OCI-LY3 (cell line): ENCODE results near the gene GRIP1.

Experiments
- H2AFZ ChIP-seq: fragments of 200-600, 300-600 bp; shearing (Covaris generic); 2 replicates; pipeline ENCODE4 v1.6.0; 2014; ENCODE audit warnings: antibody characterized with exemption, low read depth, low read length
- H3K27ac ChIP-seq: fragments of 200-600, 300-600 bp; sonication (generic); 2 replicates; pipeline ENCODE4 v1.5.1; 2014; ENCODE audit warnings: mild to moderate bottlenecking, low read length, moderate library complexity, mixed read lengths
- H3K27me3 ChIP-seq: fragments of 200-600, 300-600 bp; sonication (generic); 2 replicates; pipeline ENCODE4 v1.6.1; 2014; ENCODE audit warnings: low read depth, low read length, mixed read lengths
- H3K36me3 ChIP-seq: fragments of 200-600, 300-600 bp; sonication (generic); replicated peaks from 2 replicates; pipeline ENCODE3; 2014; ENCODE audit warnings: low read depth, low read length, mixed read lengths
- H3K4me1 ChIP-seq: fragments of 300-600, 200-600 bp; sonication (generic); 2 replicates; pipeline ENCODE4 v1.6.1; 2014; ENCODE audit warnings: low read length, mixed read lengths
- H3K4me2 ChIP-seq: fragments of 200-600, 300-600 bp; sonication (generic); 2 replicates; pipeline ENCODE4 v1.6.1; 2014; ENCODE audit warnings: low read length, mixed read lengths
- H3K4me3 ChIP-seq: fragments of 300-600, 200-600 bp; sonication (generic); 2 replicates; pipeline ENCODE4 v1.5.1; 2014; ENCODE audit warnings: antibody characterized with exemption, mild to moderate bottlenecking, low read length, moderate library complexity
- H3K79me2 ChIP-seq: fragments of 300-600, 200-600 bp; shearing (Covaris generic); 2 replicates; pipeline ENCODE4 v1.6.1; 2014; ENCODE audit warnings: mild to moderate bottlenecking, low read length, mixed read lengths
- H3K9ac ChIP-seq: fragments of 300-600, 200-600 bp; shearing (Covaris generic); 2 replicates; pipeline ENCODE4 v1.6.0; 2014; ENCODE audit warnings: mild to moderate bottlenecking, low read length, moderate library complexity
- H3K9me3 ChIP-seq: fragments of 200-600, 300-600 bp; shearing (Covaris generic); 2 replicates; pipeline ENCODE4 v1.6.1; 2014; ENCODE audit warnings: low read length, mixed read lengths; ENCODE audit not compliant: insufficient read depth
- H4K20me1 ChIP-seq: fragments of 200-600, 300-600 bp; sonication (generic); 2 replicates; pipeline ENCODE4 v1.6.1; 2016; ENCODE audit warnings: low read length, mixed read lengths; ENCODE audit not compliant: insufficient read depth
- EZH2phosphoT487 ChIP-seq: fragments of 200-600 bp; shearing (Covaris generic); IDR thresholded peaks from 2 replicates; pipeline ENCODE4 v1.6.1; 2018; ENCODE audit warnings: antibody characterized with exemption, mixed run types, low read depth
- TF ChIP-seq, protein P1 (sequence below): fragments of 200-600, 300-600 bp; sonication (generic); IDR thresholded peaks from 2 replicates; pipeline ENCODE4 v1.5.1; 2014; ENCODE audit warnings: antibody characterized with exemption, low read length, low read depth

Gene GRIP1

DNA sequence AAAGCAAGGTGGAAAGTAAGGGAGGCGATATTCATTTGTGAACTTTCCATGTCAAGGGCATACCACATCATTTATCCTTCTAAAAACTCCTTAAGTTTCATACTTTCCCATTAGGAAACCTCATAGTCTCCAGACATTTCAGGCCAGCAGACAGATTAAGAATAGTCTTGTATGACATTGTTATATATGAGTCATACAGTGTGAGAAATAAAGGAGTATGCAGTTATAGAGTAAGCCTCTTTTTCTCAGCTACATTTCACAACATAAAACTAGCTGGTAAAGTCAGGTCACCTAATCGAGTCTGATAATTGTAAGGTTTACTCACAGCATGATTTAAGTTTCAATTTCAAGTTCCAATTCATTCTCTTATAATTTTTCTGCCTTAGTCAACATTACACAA is 164.3 kb downstream of the GRIP1 start:
- no peak overlapping the region for H3K27ac ChIP-seq

DNA sequence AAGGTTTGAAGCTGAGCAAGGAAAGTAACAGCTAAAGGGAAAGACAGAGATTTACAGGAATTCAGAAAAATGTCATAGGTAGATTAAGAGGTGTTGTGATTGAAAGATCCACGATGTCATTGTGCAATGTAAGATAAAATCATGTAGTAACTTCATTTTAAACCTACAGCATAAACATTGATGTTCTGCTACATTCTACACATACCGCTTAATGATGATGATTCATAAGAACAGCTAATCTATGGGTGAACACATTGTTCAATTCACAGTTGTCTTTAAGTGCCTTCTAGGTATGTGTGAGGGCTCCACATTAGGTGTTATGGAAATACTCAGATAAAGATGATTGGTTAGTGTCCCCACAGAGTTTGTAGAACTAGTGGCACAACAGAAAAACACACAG is 170.9 kb downstream of the GRIP1 start:
- H2AFZ ChIP-seq, result no peak overlapping the region
- H3K4me1 ChIP-seq, result no peaks in the 10 kb centered on the region
- no peak for TF ChIP-seq EZH2phosphoT487
- TF ChIP-seq, protein P1, sequence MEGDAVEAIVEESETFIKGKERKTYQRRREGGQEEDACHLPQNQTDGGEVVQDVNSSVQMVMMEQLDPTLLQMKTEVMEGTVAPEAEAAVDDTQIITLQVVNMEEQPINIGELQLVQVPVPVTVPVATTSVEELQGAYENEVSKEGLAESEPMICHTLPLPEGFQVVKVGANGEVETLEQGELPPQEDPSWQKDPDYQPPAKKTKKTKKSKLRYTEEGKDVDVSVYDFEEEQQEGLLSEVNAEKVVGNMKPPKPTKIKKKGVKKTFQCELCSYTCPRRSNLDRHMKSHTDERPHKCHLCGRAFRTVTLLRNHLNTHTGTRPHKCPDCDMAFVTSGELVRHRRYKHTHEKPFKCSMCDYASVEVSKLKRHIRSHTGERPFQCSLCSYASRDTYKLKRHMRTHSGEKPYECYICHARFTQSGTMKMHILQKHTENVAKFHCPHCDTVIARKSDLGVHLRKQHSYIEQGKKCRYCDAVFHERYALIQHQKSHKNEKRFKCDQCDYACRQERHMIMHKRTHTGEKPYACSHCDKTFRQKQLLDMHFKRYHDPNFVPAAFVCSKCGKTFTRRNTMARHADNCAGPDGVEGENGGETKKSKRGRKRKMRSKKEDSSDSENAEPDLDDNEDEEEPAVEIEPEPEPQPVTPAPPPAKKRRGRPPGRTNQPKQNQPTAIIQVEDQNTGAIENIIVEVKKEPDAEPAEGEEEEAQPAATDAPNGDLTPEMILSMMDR, result no peak
- H4K20me1 ChIP-seq, result no peaks in the 10 kb centered on the region
- H3K79me2 ChIP-seq, result no peaks in the 10 kb centered on the region
- H3K27ac ChIP-seq, result no peak overlapping the region
- no peaks in the 10 kb centered on the region for H3K27me3 ChIP-seq
- H3K4me2 ChIP-seq, result no peak overlapping the region
- no peaks in the 10 kb centered on the region for H3K36me3 ChIP-seq
- no peak overlapping the region for H3K9ac ChIP-seq
- no peak overlapping the region for H3K4me3 ChIP-seq
- H3K9me3 ChIP-seq, result no peaks in the 10 kb centered on the region

More for the DNA sequence above, 164.3 kb downstream of the GRIP1 start:
- Histone ChIP-seq H3K9me3 (no peaks in the 10 kb centered on the region), H3K4me1 (no peaks in the 10 kb centered on the region), H2AFZ (no peak overlapping the region), H3K4me2 (no peak overlapping the region), H3K36me3 (no peaks in the 10 kb centered on the region), H3K27me3 (no peaks in the 10 kb centered on the region), H4K20me1 (no peaks in the 10 kb centered on the region), H3K9ac (no peak overlapping the region), H3K79me2 (no peaks in the 10 kb centered on the region), H3K4me3 (no peak overlapping the region)
- TF ChIP-seq, protein P1, result no peak
- TF ChIP-seq EZH2phosphoT487, result no peak

DNA sequence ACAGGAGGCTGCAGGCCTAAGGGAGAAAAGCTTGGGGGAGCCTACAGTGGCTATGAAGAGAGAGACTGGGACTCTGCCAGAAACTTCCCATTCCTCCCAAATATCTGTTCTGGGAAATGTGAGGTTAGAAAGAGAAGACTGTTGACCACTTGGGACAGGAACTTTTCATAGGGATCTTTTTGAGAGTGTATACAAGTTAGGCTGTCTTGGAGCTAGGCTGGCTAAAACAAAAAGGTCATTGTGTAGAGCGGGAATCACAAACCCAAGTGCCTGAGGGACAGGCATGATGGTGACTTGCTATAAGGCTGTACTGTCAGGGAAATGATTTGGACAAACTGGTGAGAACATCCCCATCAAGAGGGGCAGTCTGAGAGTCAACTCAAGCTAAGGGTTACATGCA is 175.1 kb downstream of the GRIP1 start:
- Histone ChIP-seq H3K79me2 (no peaks in the 10 kb centered on the region), H3K9ac (no peak overlapping the region), H3K4me3 (no peak overlapping the region), H3K36me3 (no peaks in the 10 kb centered on the region), H3K4me2 (no peak overlapping the region), H3K27ac (no peak overlapping the region), H3K9me3 (no peaks in the 10 kb centered on the region), H3K27me3 (no peaks in the 10 kb centered on the region), H2AFZ (no peak overlapping the region), H4K20me1 (no peaks in the 10 kb centered on the region), H3K4me1 (no peaks in the 10 kb centered on the region)
- no peak for TF ChIP-seq EZH2phosphoT487
- TF ChIP-seq, protein P1, result no peak

DNA sequence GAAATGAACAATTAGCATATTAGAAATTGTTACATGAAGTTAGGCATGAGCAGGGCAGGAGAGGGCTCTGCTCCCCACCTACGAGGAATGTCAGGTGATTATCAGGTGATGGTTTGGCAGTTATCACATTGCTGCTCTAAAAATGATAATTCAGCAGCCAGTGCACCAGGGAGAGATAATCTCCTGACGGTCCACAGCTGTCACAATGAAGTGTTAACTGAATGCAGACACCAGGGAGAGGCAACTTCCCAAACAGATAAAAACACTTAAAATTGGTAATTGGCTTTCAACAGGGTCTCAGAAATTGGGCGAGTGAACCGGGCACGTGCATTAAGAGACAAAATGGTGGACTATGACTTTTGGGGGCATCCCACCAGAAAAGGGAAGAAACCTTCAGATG is 176.0 kb downstream of the GRIP1 start:
- TF ChIP-seq EZH2phosphoT487, result no peak
- TF ChIP-seq, protein P1, result no peak
- Histone ChIP-seq H3K27ac (no peak overlapping the region), H3K79me2 (no peaks in the 10 kb centered on the region)

More for the DNA sequence above, 176.0 kb downstream of the GRIP1 start:
- H3K4me1 ChIP-seq, result no peaks in the 10 kb centered on the region
- H3K4me3 ChIP-seq, result no peak overlapping the region
- H3K4me2 ChIP-seq, result no peak overlapping the region
- H2AFZ ChIP-seq, result no peak overlapping the region
- no peak overlapping the region for H3K9ac ChIP-seq
- H3K36me3 ChIP-seq, result no peaks in the 10 kb centered on the region
- no peaks in the 10 kb centered on the region for H3K9me3 ChIP-seq
- no peaks in the 10 kb centered on the region for H3K27me3 ChIP-seq
- H4K20me1 ChIP-seq, result no peaks in the 10 kb centered on the region
